IMR-90 (cell line): Measurements from ENCODE around the gene OPHN1. TPM values are rescaled to one million over a fixed set of nuclear protein-coding genes. Genes with fewer than 3 reads are reported as not detected.
A peak's percentile ranks its signal among the peaks of the same experiment; 100 is the strongest.

ENCODE experiments used
- ATAC-seq: fragments of 200-7000 bp; cut with Tn5 transposase; 2 replicates; pipeline ENCODE4 v1.9.1; 2020; ENCODE audit warnings: low read depth, mild to moderate bottlenecking, moderate library complexity
- BruUV-seq: library from RNA; stranded (reverse); fragments of 400-500 nt; replicated peaks from 2 replicates; lab custom pipeline; 2021; lab: Mats Ljungman, UMichigan
- CTCF ChIA-PET: fragments of 300-600 bp; formaldehyde crosslinking; extraction: SDS; loops from one replicate; lab custom pipeline; 2021; ENCODE audit warnings: antibody characterized with exemption; lab: Yijun Ruan, JAX
- POLR2A ChIA-PET: fragments of 300-600 bp; sonication (Branson Sonifier 250); formaldehyde crosslinking; loops from one replicate; lab custom pipeline; 2022; ENCODE audit warnings: antibody characterized with exemption; ENCODE audit not compliant: unreplicated experiment; lab: Charles Lee
- DNase-seq: peaks from one replicate; pipeline ENCODE4 v3.0.0; 2013
- H2AFZ ChIP-seq: replicated peaks from 2 replicates; pipeline ENCODE3; 2013; ENCODE audit warnings: low read length, mild to moderate bottlenecking; ENCODE audit not compliant: poor library complexity
- H2AK5ac ChIP-seq: 2 replicates; pipeline ENCODE4 v1.6.1; 2013; ENCODE audit warnings: low read depth, low read length, inconsistent platforms
- H2AK9ac ChIP-seq: replicated peaks from 2 replicates; pipeline ENCODE3; 2013; ENCODE audit warnings: mild to moderate bottlenecking, low read depth, low read length, moderate library complexity; ENCODE audit not compliant: poor library complexity
- H2BK120ac ChIP-seq: 2 replicates; pipeline ENCODE4 v1.6.1; 2013; ENCODE audit warnings: low read depth, low read length, inconsistent platforms
- H2BK15ac ChIP-seq: 3 replicates; pipeline ENCODE4 v1.6.1; 2013; ENCODE audit warnings: low read depth, low read length, inconsistent platforms
- H2BK20ac ChIP-seq: 2 replicates; pipeline ENCODE4 v1.6.1; 2013; ENCODE audit warnings: low read depth, mild to moderate bottlenecking, inconsistent platforms, low read length, moderate library complexity
- H2BK5ac ChIP-seq: 2 replicates; pipeline ENCODE4 v1.6.1; 2013; ENCODE audit warnings: mild to moderate bottlenecking, low read depth, low read length, inconsistent platforms; ENCODE audit not compliant: poor library complexity, severe bottlenecking
- H3K14ac ChIP-seq: replicated peaks from 2 replicates; pipeline ENCODE4 v1.6.1; 2013; ENCODE audit warnings: low read depth, low read length, inconsistent platforms
- H3K18ac ChIP-seq: 2 replicates; pipeline ENCODE4 v1.6.1; 2013; ENCODE audit warnings: low read depth, low read length, control low read depth
- H3K23ac ChIP-seq: 2 replicates; pipeline ENCODE4 v1.6.1; 2013; ENCODE audit warnings: low read depth, low read length, inconsistent platforms
- H3K27ac ChIP-seq: 2 replicates; pipeline ENCODE4 v1.5.1; 2013; ENCODE audit warnings: mild to moderate bottlenecking, control low read depth, low read length; ENCODE audit not compliant: insufficient read depth
- H3K27me3 ChIP-seq: 2 replicates; pipeline ENCODE4 v1.6.1; 2013; ENCODE audit warnings: low read length; ENCODE audit not compliant: control insufficient read depth, insufficient read depth
- H3K36me3 ChIP-seq: 2 replicates; pipeline ENCODE4 v1.6.1; 2013; ENCODE audit warnings: low read length, mixed read lengths; ENCODE audit not compliant: control insufficient read depth, insufficient read depth
- H3K4ac ChIP-seq: 2 replicates; pipeline ENCODE4 v1.6.1; 2013; ENCODE audit warnings: low read depth, low read length, inconsistent platforms
- H3K4me1 ChIP-seq: 2 replicates; pipeline ENCODE4 v1.6.1; 2013; ENCODE audit warnings: low read length, mixed read lengths; ENCODE audit not compliant: control insufficient read depth, insufficient read depth
- H3K4me2 ChIP-seq: 2 replicates; pipeline ENCODE4 v1.6.1; 2013; ENCODE audit warnings: low read depth, mild to moderate bottlenecking, control low read depth, low read length, moderate library complexity
- H3K4me3 ChIP-seq: 2 replicates; pipeline ENCODE4 v1.5.1; 2013; ENCODE audit warnings: low read depth, mild to moderate bottlenecking, control low read depth, low read length, moderate library complexity; ENCODE audit not compliant: insufficient read depth
- H3K56ac ChIP-seq: 2 replicates; pipeline ENCODE4 v1.6.1; 2013; ENCODE audit warnings: low read length, inconsistent platforms; ENCODE audit not compliant: insufficient read depth; ENCODE audit errors: extremely low read depth
- H3K79me1 ChIP-seq, 2 experiments: 2 replicates each; pipeline ENCODE4 v1.6.1; 2013; ENCODE audit warnings: low read length in 2 of 2, inconsistent platforms in 1 of 2, low read depth in 1 of 2
- H3K9ac ChIP-seq: 2 replicates; pipeline ENCODE4 v1.6.1; 2013; ENCODE audit warnings: low read depth, low read length, control low read depth
- H3K9me1 ChIP-seq: 2 replicates; pipeline ENCODE4 v1.6.1; 2013; ENCODE audit warnings: low read length, inconsistent platforms; ENCODE audit not compliant: insufficient read depth
- H3K9me3 ChIP-seq: 2 replicates; pipeline ENCODE4 v1.6.1; 2013; ENCODE audit warnings: low read length; ENCODE audit not compliant: control insufficient read depth, insufficient read depth
- H4K20me1 ChIP-seq: 2 replicates; pipeline ENCODE4 v1.6.1; 2013; ENCODE audit warnings: low read length, inconsistent platforms; ENCODE audit not compliant: insufficient read depth
- H4K5ac ChIP-seq: 2 replicates; pipeline ENCODE4 v1.6.1; 2013; ENCODE audit warnings: mild to moderate bottlenecking, low read depth, low read length, control low read depth
- H4K8ac ChIP-seq, 2 experiments: 2 replicates each; pipeline ENCODE4 v1.6.1; 2013; ENCODE audit warnings: low read depth in 2 of 2, low read length in 2 of 2, control low read depth in 1 of 2, inconsistent platforms in 1 of 2
- H4K91ac ChIP-seq: 2 replicates; pipeline ENCODE4 v1.6.1; 2013; ENCODE audit warnings: low read depth, low read length, inconsistent platforms; ENCODE audit not compliant: insufficient read depth
- CHD1 ChIP-seq: IDR thresholded peaks from 2 replicates; pipeline ENCODE4 v1.6.1; 2012; ENCODE audit warnings: low read depth, low read length, improper control_type of control experiment
- FOS ChIP-seq: fragments of 150-350 bp; IDR thresholded peaks from 2 replicates; pipeline ENCODE4 v1.6.1; 2016; ENCODE audit warnings: low read depth, low read length
- MAFK ChIP-seq: IDR thresholded peaks from 2 replicates; pipeline ENCODE4 v1.6.1; 2012; ENCODE audit warnings: low read depth, low read length, improper control_type of control experiment
- MXI1 ChIP-seq: IDR thresholded peaks from 2 replicates; pipeline ENCODE4 v1.6.1; 2012; ENCODE audit warnings: low read depth, mild to moderate bottlenecking, low read length, moderate library complexity, borderline replicate concordance
- NFE2L2 ChIP-seq: fragments of 150-350 bp; IDR thresholded peaks from 2 replicates; pipeline ENCODE4 v1.6.1; 2016; ENCODE audit warnings: low read depth, mild to moderate bottlenecking, low read length
- POLR2A ChIP-seq: IDR thresholded peaks from 2 replicates; pipeline ENCODE4 v1.6.1; 2012; ENCODE audit warnings: mild to moderate bottlenecking, low read depth, low read length
- RAD21 ChIP-seq: IDR thresholded peaks from 2 replicates; pipeline ENCODE4 v1.6.1; 2012; ENCODE audit warnings: low read length, improper control_type of control experiment
- RCOR1 ChIP-seq: IDR thresholded peaks from 2 replicates; pipeline ENCODE4 v1.6.1; 2012; ENCODE audit warnings: mild to moderate bottlenecking, low read length, improper control_type of control experiment; ENCODE audit not compliant: insufficient replicate concordance
- RFX5 ChIP-seq: IDR thresholded peaks from 2 replicates; pipeline ENCODE4 v1.8.0; 2012; ENCODE audit warnings: low read depth, mild to moderate bottlenecking, low read length, moderate library complexity
- USF2 ChIP-seq: fragments of 150-350 bp; IDR thresholded peaks from 2 replicates; pipeline ENCODE4 v1.6.1; 2017; ENCODE audit warnings: mild to moderate bottlenecking, antibody characterized with exemption, low read length, low read depth
- dilution Hi-C: fragments of 300-500 bp; cut with HindIII; formaldehyde crosslinking; loops from one replicate; pipeline ENCODE4 v1.14.3; 2018; ENCODE audit warnings: low sequenced_read_pairs; ENCODE audit not compliant: unreplicated experiment
- in situ Hi-C: fragments of 300-500 bp; cut with MboI; formaldehyde crosslinking; loops from 3 replicates; pipeline ENCODE4 v1.14.3; 2019; ENCODE audit warnings: low sequenced_read_pairs, inconsistent platforms, mixed read lengths
- intact Hi-C: fragments of 100-400 bp; cut with micrococcal nuclease; formaldehyde crosslinking; loops from 2 replicates; pipeline ENCODE4 v1.10.0; 2022
- polyA plus RNA-seq, 3 experiments: library from polyadenylated mRNA; depleted of rRNA; stranded (reverse); fragments of >200 nt; gene quantifications; 2 replicates each; pipeline ENCODE4 v1.2.3, GENCODE V29; 2012; ENCODE audit warnings: low replicate concordance in 1 of 3
- total RNA-seq: library from RNA; depleted of rRNA; stranded (reverse); fragments of >200 nt; gene quantifications from 2 replicates; pipeline ENCODE4 v1.2.3, GENCODE V29; 2012
- TF ChIP-seq, protein P1 (sequence below): fragments of 150-350 bp; IDR thresholded peaks from 2 replicates; pipeline ENCODE4 v1.6.1; 2016; ENCODE audit warnings: low read depth, mild to moderate bottlenecking, low read length, moderate library complexity, borderline replicate concordance

The OPHN1 gene
- total and polyA plus RNA-seq, 2 of the 4 experiments (the other 2 are of a cell fraction): 4.0 to 13.1 TPM

GRCh38 chrX:68072041-68072440 is 361.3 kb downstream of the OPHN1 start:
- Histone ChIP-seq H4K91ac (no peak overlapping the region), H3K9ac (no peak overlapping the region), H3K56ac (no peak overlapping the region), H3K4me3 (no peak overlapping the region), H3K4me2 (no peak overlapping the region), H4K8ac (no peak overlapping the region), H3K4me1 (no peaks in the 10 kb centered on the region), H4K5ac (no peak overlapping the region), H3K4ac (no peak overlapping the region), H2AFZ (no peak overlapping the region), H2BK120ac (no peak overlapping the region), H2BK5ac (no peak overlapping the region), H3K14ac (no peak overlapping the region), H3K36me3 (no peaks in the 10 kb centered on the region), H3K9me1 (no peaks in the 10 kb centered on the region), H3K27ac (no peak overlapping the region), H3K27me3 (no peaks in the 10 kb centered on the region; the same call in 1 of the 2 replicates), H2AK9ac (no peak overlapping the region), H3K18ac (no peak overlapping the region), H3K23ac (no peak overlapping the region), H4K20me1 (no peaks in the 10 kb centered on the region), H3K9me3 (no peaks in the 10 kb centered on the region), H2BK15ac (no peak overlapping the region), H2AK5ac (no peak overlapping the region), H3K79me1 (no peaks in the 10 kb centered on the region), H2BK20ac (no peak overlapping the region)
- BruUV-seq: no TSS peak
- ATAC-seq: peak; percentile 54; the same call in 1 of the 2 replicates
- intact Hi-C loops (no loop called here), in situ Hi-C loops (no loop called here), dilution Hi-C loops (no loop called here)
- CTCF ChIA-PET: no interaction called here
- no peak for TF ChIP-seq MXI1
- TF ChIP-seq RAD21: no peak
- no peak for TF ChIP-seq POLR2A
- no peak for TF ChIP-seq FOS
- no peak for TF ChIP-seq CHD1
- no peak for TF ChIP-seq USF2
- TF ChIP-seq, protein P1, sequence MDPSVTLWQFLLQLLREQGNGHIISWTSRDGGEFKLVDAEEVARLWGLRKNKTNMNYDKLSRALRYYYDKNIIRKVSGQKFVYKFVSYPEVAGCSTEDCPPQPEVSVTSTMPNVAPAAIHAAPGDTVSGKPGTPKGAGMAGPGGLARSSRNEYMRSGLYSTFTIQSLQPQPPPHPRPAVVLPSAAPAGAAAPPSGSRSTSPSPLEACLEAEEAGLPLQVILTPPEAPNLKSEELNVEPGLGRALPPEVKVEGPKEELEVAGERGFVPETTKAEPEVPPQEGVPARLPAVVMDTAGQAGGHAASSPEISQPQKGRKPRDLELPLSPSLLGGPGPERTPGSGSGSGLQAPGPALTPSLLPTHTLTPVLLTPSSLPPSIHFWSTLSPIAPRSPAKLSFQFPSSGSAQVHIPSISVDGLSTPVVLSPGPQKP: no peak
- TF ChIP-seq MAFK: no peak
- TF ChIP-seq NFE2L2: no peak
- no peak for TF ChIP-seq RFX5
- no peak for TF ChIP-seq RCOR1
- peak; percentile 40 for DNase-seq
- POLR2A ChIA-PET: no interaction called here
